ENCODE measurements around the gene PPARA. TPM values are rescaled to one million over a fixed set of nuclear protein-coding genes. Genes with fewer than 3 reads are reported as not detected.

PPARA gene
- total and polyA plus RNA-seq, 9 of the 15 experiments (the other 6 are each of a cell fraction or from before 2014, with no cell fraction given) = 0.64 to 5.3 (median 3.5) TPM

DNA sequence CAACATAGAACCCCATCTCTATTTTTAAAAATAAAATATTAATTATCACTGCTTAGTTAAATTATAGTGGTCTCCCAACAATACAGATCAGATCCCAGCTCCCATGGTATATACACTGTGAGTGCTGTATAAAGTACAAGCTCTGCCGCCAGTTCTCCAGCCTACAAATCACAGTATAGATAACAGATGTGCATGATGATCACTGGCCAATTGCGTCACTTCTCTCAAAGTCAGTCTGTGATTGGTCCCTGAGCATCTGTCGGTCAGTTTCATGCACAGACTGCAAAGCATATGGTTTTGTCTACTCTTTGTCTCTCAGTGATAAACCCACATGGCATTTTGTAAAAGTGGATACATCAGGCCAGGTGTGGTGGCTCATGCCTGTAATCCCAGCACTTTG lies 15.7 kb downstream of the PPARA start (continued):
- TF ChIP-seq, protein P1, sequence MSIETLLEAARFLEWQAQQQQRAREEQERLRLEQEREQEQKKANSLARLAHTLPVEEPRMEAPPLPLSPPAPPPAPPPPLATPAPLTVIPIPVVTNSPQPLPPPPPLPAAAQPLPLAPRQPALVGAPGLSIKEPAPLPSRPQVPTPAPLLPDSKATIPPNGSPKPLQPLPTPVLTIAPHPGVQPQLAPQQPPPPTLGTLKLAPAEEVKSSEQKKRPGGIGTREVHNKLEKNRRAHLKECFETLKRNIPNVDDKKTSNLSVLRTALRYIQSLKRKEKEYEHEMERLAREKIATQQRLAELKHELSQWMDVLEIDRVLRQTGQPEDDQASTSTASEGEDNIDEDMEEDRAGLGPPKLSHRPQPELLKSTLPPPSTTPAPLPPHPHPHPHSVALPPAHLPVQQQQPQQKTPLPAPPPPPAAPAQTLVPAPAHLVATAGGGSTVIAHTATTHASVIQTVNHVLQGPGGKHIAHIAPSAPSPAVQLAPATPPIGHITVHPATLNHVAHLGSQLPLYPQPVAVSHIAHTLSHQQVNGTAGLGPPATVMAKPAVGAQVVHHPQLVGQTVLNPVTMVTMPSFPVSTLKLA (conservative IDR thresholded peaks at IDR 0.05) = no peak
- no peak for TF ChIP-seq NFIC (IDR thresholded peaks at IDR 0.05)
- TF ChIP-seq MIER1 (IDR thresholded peaks at IDR 0.05; ENCODE audit: low read depth) = no peak
- TF ChIP-seq TAL1 (IDR thresholded peaks at IDR 0.05) = no peak
- TF ChIP-seq, protein P2, sequence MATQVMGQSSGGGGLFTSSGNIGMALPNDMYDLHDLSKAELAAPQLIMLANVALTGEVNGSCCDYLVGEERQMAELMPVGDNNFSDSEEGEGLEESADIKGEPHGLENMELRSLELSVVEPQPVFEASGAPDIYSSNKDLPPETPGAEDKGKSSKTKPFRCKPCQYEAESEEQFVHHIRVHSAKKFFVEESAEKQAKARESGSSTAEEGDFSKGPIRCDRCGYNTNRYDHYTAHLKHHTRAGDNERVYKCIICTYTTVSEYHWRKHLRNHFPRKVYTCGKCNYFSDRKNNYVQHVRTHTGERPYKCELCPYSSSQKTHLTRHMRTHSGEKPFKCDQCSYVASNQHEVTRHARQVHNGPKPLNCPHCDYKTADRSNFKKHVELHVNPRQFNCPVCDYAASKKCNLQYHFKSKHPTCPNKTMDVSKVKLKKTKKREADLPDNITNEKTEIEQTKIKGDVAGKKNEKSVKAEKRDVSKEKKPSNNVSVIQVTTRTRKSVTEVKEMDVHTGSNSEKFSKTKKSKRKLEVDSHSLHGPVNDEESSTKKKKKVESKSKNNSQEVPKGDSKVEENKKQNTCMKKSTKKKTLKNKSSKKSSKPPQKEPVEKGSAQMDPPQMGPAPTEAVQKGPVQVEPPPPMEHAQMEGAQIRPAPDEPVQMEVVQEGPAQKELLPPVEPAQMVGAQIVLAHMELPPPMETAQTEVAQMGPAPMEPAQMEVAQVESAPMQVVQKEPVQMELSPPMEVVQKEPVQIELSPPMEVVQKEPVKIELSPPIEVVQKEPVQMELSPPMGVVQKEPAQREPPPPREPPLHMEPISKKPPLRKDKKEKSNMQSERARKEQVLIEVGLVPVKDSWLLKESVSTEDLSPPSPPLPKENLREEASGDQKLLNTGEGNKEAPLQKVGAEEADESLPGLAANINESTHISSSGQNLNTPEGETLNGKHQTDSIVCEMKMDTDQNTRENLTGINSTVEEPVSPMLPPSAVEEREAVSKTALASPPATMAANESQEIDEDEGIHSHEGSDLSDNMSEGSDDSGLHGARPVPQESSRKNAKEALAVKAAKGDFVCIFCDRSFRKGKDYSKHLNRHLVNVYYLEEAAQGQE (IDR thresholded peaks at IDR 0.05; ENCODE audit: borderline replicate concordance) = no peak
- TF ChIP-seq, protein P2 (CRISPR knock-in tag; IDR thresholded peaks at IDR 0.05; ENCODE audit: low read depth) = no peak
- TF ChIP-seq, protein P3, sequence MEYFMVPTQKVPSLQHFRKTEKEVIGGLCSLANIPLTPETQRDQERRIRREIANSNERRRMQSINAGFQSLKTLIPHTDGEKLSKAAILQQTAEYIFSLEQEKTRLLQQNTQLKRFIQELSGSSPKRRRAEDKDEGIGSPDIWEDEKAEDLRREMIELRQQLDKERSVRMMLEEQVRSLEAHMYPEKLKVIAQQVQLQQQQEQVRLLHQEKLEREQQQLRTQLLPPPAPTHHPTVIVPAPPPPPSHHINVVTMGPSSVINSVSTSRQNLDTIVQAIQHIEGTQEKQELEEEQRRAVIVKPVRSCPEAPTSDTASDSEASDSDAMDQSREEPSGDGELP (CRISPR knock-in tag; IDR thresholded peaks at IDR 0.05; ENCODE audit: borderline replicate concordance) = no peak
- TF ChIP-seq ZNF324 (CRISPR knock-in tag; IDR thresholded peaks at IDR 0.05) = no peak
- TF ChIP-seq ZC3H8 (IDR thresholded peaks at IDR 0.05) = no peak
- TF ChIP-seq, protein P4, sequence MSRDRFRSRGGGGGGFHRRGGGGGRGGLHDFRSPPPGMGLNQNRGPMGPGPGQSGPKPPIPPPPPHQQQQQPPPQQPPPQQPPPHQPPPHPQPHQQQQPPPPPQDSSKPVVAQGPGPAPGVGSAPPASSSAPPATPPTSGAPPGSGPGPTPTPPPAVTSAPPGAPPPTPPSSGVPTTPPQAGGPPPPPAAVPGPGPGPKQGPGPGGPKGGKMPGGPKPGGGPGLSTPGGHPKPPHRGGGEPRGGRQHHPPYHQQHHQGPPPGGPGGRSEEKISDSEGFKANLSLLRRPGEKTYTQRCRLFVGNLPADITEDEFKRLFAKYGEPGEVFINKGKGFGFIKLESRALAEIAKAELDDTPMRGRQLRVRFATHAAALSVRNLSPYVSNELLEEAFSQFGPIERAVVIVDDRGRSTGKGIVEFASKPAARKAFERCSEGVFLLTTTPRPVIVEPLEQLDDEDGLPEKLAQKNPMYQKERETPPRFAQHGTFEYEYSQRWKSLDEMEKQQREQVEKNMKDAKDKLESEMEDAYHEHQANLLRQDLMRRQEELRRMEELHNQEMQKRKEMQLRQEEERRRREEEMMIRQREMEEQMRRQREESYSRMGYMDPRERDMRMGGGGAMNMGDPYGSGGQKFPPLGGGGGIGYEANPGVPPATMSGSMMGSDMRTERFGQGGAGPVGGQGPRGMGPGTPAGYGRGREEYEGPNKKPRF (IDR thresholded peaks at IDR 0.05; ENCODE audit: low read depth, low read length) = no peak
- TF ChIP-seq RBM25 (IDR thresholded peaks at IDR 0.05; ENCODE audit: low read depth, low read length, severe bottlenecking) = peak; percentile 31
- no peak for TF ChIP-seq RBM15 (IDR thresholded peaks at IDR 0.05; ENCODE audit: insufficient read depth, low read length)
- TF ChIP-seq RFX7 (CRISPR knock-in tag; IDR thresholded peaks at IDR 0.05) = no peak
- no peak for TF ChIP-seq ZSCAN29 (IDR thresholded peaks at IDR 0.05)
- no peak for TF ChIP-seq DNMT1 (IDR thresholded peaks at IDR 0.05)

All from K562 (cell line).